Body of pancreas (tissue), 4 donors: ENCODE data around the gene LDB2.

Experiments used
- POLR2A ChIP-seq, 3 donors: fragments of 450-650 bp; IDR thresholded peaks; one replicate each; pipeline ENCODE4 v1.6.1; 2016; ENCODE audit warnings: antibody characterized with exemption in 3 of 3, mild to moderate bottlenecking in 2 of 3
- TF ChIP-seq, protein P1 (sequence below), 7 experiments: fragments of 450-650 bp in 4 of 7; fragments of 200-600 bp in 3 of 7; sonication (generic) in 3 of 7; IDR thresholded peaks; one replicate each; pipeline ENCODE4 v1.5.1; 2016 to 2019; ENCODE audit warnings: antibody characterized with exemption in 7 of 7

DNA sequence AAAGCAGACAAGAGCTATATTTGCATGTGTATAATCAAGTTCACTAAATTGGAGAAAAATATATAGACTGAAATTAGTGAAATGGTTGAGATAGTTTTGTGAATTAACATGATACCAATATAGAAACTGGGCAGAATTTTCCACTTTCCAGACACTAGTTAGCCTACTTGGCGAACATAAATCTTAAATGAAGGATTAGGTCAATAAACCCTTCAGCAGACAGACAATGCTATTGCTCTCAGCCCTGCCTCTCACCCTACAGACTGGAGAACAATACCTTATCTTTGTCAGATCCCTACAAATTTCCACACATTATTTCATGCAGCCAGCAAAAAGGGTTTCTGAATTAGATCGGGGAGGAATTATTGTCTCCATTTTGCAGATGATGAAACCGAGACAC lies 435.8 kb downstream of the LDB2 start:
- TF ChIP-seq, protein P1, sequence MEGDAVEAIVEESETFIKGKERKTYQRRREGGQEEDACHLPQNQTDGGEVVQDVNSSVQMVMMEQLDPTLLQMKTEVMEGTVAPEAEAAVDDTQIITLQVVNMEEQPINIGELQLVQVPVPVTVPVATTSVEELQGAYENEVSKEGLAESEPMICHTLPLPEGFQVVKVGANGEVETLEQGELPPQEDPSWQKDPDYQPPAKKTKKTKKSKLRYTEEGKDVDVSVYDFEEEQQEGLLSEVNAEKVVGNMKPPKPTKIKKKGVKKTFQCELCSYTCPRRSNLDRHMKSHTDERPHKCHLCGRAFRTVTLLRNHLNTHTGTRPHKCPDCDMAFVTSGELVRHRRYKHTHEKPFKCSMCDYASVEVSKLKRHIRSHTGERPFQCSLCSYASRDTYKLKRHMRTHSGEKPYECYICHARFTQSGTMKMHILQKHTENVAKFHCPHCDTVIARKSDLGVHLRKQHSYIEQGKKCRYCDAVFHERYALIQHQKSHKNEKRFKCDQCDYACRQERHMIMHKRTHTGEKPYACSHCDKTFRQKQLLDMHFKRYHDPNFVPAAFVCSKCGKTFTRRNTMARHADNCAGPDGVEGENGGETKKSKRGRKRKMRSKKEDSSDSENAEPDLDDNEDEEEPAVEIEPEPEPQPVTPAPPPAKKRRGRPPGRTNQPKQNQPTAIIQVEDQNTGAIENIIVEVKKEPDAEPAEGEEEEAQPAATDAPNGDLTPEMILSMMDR (IDR thresholded peaks at IDR 0.05): no peak
- TF ChIP-seq POLR2A (IDR thresholded peaks at IDR 0.05): no peak
